Measurements from ENCODE around the gene MTHFD1L.

Gene MTHFD1L

DNA sequence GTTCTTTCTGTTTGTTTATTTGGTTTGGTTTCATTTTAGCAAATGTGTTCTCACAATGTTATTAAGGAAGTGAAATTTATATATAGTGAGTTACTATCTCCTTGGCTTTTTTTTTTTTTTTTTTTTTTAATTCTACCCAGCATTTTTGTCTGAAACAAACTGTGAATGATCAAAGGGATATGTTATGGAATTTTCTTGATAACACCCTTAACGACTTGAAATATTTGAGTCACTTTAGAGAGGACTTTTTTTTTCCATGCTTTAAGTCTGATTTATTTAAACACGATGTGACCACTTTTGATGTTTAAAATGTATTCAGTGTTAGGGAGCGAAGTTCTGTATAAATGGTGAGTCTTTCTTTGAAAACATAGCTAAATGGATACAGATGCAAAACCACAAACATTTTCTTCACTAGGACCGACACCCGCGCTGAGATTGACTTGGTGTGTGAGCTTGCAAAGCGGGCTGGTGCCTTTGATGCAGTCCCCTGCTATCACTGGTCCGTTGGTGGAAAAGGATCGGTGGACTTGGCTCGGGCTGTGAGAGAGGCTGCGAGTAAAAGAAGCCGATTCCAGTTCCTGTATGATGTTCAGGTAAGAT is 149.7 kb downstream of the MTHFD1L start:
- no peak for ATAC-seq
- no peak for TF ChIP-seq ARNTL (CRISPR knock-in tag; IDR thresholded peaks at IDR 0.05; ENCODE audit: borderline replicate concordance, low read depth)
- TF ChIP-seq, protein P1, sequence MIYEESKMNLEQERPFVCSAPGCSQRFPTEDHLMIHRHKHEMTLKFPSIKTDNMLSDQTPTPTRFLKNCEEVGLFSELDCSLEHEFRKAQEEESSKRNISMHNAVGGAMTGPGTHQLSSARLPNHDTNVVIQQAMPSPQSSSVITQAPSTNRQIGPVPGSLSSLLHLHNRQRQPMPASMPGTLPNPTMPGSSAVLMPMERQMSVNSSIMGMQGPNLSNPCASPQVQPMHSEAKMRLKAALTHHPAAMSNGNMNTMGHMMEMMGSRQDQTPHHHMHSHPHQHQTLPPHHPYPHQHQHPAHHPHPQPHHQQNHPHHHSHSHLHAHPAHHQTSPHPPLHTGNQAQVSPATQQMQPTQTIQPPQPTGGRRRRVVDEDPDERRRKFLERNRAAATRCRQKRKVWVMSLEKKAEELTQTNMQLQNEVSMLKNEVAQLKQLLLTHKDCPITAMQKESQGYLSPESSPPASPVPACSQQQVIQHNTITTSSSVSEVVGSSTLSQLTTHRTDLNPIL (CRISPR knock-in tag; IDR thresholded peaks at IDR 0.05; ENCODE audit: low read depth): no peak
- no peak for TF ChIP-seq TOX (CRISPR knock-in tag; IDR thresholded peaks at IDR 0.05; ENCODE audit: borderline replicate concordance)
- TF ChIP-seq, protein P2, sequence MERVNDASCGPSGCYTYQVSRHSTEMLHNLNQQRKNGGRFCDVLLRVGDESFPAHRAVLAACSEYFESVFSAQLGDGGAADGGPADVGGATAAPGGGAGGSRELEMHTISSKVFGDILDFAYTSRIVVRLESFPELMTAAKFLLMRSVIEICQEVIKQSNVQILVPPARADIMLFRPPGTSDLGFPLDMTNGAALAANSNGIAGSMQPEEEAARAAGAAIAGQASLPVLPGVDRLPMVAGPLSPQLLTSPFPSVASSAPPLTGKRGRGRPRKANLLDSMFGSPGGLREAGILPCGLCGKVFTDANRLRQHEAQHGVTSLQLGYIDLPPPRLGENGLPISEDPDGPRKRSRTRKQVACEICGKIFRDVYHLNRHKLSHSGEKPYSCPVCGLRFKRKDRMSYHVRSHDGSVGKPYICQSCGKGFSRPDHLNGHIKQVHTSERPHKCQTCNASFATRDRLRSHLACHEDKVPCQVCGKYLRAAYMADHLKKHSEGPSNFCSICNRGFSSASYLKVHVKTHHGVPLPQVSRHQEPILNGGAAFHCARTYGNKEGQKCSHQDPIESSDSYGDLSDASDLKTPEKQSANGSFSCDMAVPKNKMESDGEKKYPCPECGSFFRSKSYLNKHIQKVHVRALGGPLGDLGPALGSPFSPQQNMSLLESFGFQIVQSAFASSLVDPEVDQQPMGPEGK (CRISPR knock-in tag; IDR thresholded peaks at IDR 0.05; ENCODE audit: borderline replicate concordance): no peak
- TF ChIP-seq ESRRG (CRISPR knock-in tag; IDR thresholded peaks at IDR 0.05): no peak
- TF ChIP-seq ZNF70 (CRISPR knock-in tag; IDR thresholded peaks at IDR 0.05): no peak
- no peak for TF ChIP-seq BACH2 (CRISPR knock-in tag; IDR thresholded peaks at IDR 0.05; ENCODE audit: borderline replicate concordance)
- TF ChIP-seq, protein P3, sequence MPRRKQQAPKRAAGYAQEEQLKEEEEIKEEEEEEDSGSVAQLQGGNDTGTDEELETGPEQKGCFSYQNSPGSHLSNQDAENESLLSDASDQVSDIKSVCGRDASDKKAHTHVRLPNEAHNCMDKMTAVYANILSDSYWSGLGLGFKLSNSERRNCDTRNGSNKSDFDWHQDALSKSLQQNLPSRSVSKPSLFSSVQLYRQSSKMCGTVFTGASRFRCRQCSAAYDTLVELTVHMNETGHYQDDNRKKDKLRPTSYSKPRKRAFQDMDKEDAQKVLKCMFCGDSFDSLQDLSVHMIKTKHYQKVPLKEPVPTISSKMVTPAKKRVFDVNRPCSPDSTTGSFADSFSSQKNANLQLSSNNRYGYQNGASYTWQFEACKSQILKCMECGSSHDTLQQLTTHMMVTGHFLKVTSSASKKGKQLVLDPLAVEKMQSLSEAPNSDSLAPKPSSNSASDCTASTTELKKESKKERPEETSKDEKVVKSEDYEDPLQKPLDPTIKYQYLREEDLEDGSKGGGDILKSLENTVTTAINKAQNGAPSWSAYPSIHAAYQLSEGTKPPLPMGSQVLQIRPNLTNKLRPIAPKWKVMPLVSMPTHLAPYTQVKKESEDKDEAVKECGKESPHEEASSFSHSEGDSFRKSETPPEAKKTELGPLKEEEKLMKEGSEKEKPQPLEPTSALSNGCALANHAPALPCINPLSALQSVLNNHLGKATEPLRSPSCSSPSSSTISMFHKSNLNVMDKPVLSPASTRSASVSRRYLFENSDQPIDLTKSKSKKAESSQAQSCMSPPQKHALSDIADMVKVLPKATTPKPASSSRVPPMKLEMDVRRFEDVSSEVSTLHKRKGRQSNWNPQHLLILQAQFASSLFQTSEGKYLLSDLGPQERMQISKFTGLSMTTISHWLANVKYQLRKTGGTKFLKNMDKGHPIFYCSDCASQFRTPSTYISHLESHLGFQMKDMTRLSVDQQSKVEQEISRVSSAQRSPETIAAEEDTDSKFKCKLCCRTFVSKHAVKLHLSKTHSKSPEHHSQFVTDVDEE (CRISPR knock-in tag; IDR thresholded peaks at IDR 0.05): no peak

DNA sequence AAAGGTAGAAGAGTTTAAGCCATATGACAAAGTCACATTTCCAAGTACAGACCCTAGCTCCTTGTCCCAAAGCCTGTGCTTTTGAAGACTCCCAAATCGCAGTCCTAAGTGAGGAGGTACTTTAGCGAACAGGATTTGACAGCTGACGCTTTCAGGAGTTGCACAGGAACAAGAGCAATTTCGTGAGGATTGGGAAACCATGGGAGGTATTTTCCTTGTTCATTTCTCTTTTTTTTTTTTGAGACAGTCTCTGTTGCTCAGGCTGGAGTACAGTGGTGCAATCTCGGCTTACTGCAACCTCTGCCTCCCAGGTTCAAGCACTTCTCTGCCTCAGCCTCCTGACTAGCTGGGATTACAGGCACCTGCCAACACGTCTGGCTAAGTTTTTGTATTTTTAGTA is 150.6 kb downstream of the MTHFD1L start:
- no peak for TF ChIP-seq CSDC2 (CRISPR knock-in tag; IDR thresholded peaks at IDR 0.05)
- no peak for TF ChIP-seq ISL1 (CRISPR knock-in tag; IDR thresholded peaks at IDR 0.05)
- no peak for TF ChIP-seq SNAI2 (CRISPR knock-in tag; IDR thresholded peaks at IDR 0.05)
- TF ChIP-seq ZFP30 (CRISPR knock-in tag; IDR thresholded peaks at IDR 0.05): no peak
- no peak for TF ChIP-seq PPARA (CRISPR knock-in tag; IDR thresholded peaks at IDR 0.05; ENCODE audit: borderline replicate concordance)
- no peak for TF ChIP-seq RARB (CRISPR knock-in tag; IDR thresholded peaks at IDR 0.05)
- TF ChIP-seq ESRRG (CRISPR knock-in tag; IDR thresholded peaks at IDR 0.05): no peak
- no peak for TF ChIP-seq ZNF8 (CRISPR knock-in tag; IDR thresholded peaks at IDR 0.05)
- no peak for TF ChIP-seq GLIS3 (CRISPR knock-in tag; IDR thresholded peaks at IDR 0.05)
- no peak for TF ChIP-seq BACH2 (CRISPR knock-in tag; IDR thresholded peaks at IDR 0.05; ENCODE audit: borderline replicate concordance)
- no peak for TF ChIP-seq ZFP3 (CRISPR knock-in tag; IDR thresholded peaks at IDR 0.05)
- no peak for TF ChIP-seq TOX (CRISPR knock-in tag; IDR thresholded peaks at IDR 0.05; ENCODE audit: borderline replicate concordance)
- TF ChIP-seq, protein P4, sequence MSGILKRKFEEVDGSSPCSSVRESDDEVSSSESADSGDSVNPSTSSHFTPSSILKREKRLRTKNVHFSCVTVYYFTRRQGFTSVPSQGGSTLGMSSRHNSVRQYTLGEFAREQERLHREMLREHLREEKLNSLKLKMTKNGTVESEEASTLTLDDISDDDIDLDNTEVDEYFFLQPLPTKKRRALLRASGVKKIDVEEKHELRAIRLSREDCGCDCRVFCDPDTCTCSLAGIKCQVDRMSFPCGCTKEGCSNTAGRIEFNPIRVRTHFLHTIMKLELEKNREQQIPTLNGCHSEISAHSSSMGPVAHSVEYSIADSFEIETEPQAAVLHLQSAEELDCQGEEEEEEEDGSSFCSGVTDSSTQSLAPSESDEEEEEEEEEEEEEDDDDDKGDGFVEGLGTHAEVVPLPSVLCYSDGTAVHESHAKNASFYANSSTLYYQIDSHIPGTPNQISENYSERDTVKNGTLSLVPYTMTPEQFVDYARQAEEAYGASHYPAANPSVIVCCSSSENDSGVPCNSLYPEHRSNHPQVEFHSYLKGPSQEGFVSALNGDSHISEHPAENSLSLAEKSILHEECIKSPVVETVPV (CRISPR knock-in tag; IDR thresholded peaks at IDR 0.05): no peak
- no peak for TF ChIP-seq ZNF565 (CRISPR knock-in tag; conservative IDR thresholded peaks at IDR 0.05; ENCODE audit: low read depth)
- no peak for TF ChIP-seq ZC3H10 (CRISPR knock-in tag; IDR thresholded peaks at IDR 0.05)
- TF ChIP-seq, protein P1 (CRISPR knock-in tag; IDR thresholded peaks at IDR 0.05; ENCODE audit: low read depth): no peak
- no peak for TF ChIP-seq OSR1 (CRISPR knock-in tag; IDR thresholded peaks at IDR 0.05)
- ATAC-seq: no peak

DNA sequence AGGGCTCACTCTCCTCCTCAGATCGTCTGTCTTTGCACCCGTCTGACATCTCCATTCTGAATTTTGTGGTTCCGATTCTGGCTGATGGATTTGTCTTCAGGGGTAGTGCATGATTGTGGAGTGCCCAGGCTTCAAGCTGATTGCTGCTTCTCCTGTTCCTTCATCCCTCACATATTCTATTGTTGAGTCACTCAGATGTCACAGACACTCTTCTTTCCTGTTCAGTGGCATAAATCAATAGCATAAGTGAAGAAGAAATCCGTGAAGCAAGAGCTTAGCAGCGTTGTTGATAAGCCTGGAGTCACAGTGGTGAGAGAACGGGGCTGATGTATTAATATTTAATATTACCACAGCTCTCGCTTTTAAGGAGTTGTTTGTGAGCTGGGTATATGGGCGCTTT is 152.5 kb downstream of the MTHFD1L start:
- TF ChIP-seq ISL1 (CRISPR knock-in tag; IDR thresholded peaks at IDR 0.05): no peak
- peak; percentile 32; the same call in 2 of the 3 replicates for ATAC-seq

Data from SK-N-SH treated with all-trans-retinoic acid at 6 μM for 48 hours (cell line).